ENCODE results near the gene TMUB1. TPM values are rescaled to one million over a fixed set of nuclear protein-coding genes. Genes with fewer than 3 reads are reported as not detected.
"Not testable (repeated sequence)": the region's sequence is repeated elsewhere in the genome, so short reads cannot be mapped to it uniquely, and the experiment has no call there.

The TMUB1 gene
- total and polyA plus RNA-seq, 10 donors, result 27.1 to 73.4 (median 39.4) TPM

DNA sequence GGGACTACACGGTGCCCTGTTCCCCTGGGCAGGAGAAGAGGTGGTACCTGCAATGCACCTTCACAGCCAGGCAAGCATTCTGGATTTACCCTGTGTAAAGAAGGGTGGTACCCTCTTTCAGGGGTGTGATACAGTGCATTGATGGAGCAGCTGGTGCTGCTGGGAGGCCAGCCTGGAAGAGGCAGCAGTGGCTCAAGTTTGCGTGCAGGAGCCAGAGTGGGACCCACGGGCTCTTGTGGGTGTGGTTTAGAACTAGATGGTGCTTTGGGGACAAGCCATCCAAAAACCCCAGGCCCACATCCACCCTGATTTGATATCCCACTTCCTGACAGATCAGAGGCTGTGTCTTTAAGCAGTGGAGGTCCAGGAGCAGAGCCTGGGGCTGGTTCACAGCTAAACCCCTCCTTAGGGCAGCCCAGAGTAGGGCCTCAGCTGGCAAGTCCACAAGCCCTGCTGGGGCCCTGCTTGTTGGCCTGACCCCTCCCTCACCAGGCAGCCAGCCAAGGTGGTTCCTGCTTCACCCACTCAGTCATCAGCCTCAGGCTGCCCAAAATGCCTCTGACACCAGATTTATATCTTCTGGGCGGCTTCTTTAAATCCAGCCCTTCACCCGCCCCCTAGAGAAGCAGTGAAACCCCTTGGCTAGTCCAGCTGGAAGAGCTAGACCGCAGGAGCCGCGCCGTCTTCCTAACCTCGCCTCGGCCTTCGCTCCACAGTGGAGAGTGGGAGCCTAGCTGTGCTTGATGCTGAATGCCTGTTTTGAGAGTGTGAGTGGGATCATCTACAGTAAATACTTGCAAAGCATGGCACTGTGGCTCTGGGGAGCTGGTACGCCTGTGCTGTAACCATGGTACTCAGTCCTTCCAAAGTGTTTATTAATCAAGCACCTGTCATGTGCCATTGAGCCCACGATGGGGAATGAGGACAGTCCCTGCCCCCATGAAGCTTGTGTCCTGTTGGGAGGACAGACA, 36.4 kb downstream of the TMUB1 start:
- peaks cover 0 to 14% (median 9%) of the 10 kb centered on the region in 6 donors for H3K4me1 ChIP-seq
- no peaks in the 10 kb centered on the region for H3K9me3 ChIP-seq
- H3K27ac ChIP-seq, result no peak overlapping the region
- H3K4me3 ChIP-seq, result no peak overlapping the region
- H3K27me3 ChIP-seq (replicated peaks in 1 of 7), result peaks cover 0 to 25% (median 13%) of the 10 kb centered on the region in 7 donors
- intact Hi-C loops (cut with DNase I; ENCODE audit: low total_unique reads), result no loop called here
- H3K36me3 ChIP-seq, result peaks cover 0 to 40% (median 16%) of the 10 kb centered on the region in 6 donors
- TF ChIP-seq, protein P1, sequence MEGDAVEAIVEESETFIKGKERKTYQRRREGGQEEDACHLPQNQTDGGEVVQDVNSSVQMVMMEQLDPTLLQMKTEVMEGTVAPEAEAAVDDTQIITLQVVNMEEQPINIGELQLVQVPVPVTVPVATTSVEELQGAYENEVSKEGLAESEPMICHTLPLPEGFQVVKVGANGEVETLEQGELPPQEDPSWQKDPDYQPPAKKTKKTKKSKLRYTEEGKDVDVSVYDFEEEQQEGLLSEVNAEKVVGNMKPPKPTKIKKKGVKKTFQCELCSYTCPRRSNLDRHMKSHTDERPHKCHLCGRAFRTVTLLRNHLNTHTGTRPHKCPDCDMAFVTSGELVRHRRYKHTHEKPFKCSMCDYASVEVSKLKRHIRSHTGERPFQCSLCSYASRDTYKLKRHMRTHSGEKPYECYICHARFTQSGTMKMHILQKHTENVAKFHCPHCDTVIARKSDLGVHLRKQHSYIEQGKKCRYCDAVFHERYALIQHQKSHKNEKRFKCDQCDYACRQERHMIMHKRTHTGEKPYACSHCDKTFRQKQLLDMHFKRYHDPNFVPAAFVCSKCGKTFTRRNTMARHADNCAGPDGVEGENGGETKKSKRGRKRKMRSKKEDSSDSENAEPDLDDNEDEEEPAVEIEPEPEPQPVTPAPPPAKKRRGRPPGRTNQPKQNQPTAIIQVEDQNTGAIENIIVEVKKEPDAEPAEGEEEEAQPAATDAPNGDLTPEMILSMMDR (IDR thresholded peaks at IDR 0.05 in 8 of 11, conservative IDR thresholded peaks at IDR 0.05 in 3 of 11), result no peak
- no peak for TF ChIP-seq POLR2A (IDR thresholded peaks at IDR 0.05)
- TF ChIP-seq POLR2AphosphoS5 (IDR thresholded peaks at IDR 0.05), result peak in 1 of 3 donors; percentile 9
- DNase-seq, result no peak
- 53 to 61% (median 55%) methylated on average over 12 to 14 of the region's 14 CpGs for WGBS, 5 donors

DNA sequence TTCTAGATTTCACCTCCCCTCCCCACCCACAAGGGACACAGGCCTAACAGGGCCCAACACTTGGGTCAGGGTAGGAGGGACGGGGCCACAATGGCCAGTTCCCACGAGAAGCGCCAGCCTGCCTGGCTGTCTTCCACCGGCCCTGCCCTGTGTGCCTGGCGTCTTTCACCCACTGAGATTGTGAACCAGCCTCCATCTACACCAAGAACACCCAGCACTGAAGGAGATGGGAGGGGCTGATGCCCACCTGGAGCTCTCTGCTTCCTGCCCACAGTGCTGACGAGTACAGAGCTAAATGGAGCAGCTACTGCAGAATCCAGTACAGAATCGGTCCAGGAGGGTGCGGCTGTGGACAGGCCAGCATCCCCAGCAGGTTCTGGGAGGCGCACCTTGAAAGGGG, 37.3 kb downstream of the TMUB1 start:
- Histone ChIP-seq H3K36me3 (peaks cover 0 to 50% (median 16%) of the 10 kb centered on the region in 6 donors), H3K9me3 (no peaks in the 10 kb centered on the region), H3K27ac (no peak overlapping the region), H3K4me1 (peaks cover 0 to 5% (median 3%) of the 10 kb centered on the region in 6 donors), H3K27me3 (replicated peaks in 1 of 7) (peaks cover 0 to 16% (median 9%) of the 10 kb centered on the region in 7 donors), H3K4me3 (no peak overlapping the region)
- DNase-seq, result no peak
- 84 to 93% (median 91%) methylated on average over 5 to 9 of the region's 9 CpGs for WGBS, 5 donors
- intact Hi-C loops (cut with DNase I; ENCODE audit: low total_unique reads), result no loop called here
- TF ChIP-seq, protein P1 (IDR thresholded peaks at IDR 0.05 in 8 of 11, conservative IDR thresholded peaks at IDR 0.05 in 3 of 11), result no peak
- TF ChIP-seq POLR2AphosphoS5 (IDR thresholded peaks at IDR 0.05) (no peak), POLR2A (IDR thresholded peaks at IDR 0.05) (no peak)

DNA sequence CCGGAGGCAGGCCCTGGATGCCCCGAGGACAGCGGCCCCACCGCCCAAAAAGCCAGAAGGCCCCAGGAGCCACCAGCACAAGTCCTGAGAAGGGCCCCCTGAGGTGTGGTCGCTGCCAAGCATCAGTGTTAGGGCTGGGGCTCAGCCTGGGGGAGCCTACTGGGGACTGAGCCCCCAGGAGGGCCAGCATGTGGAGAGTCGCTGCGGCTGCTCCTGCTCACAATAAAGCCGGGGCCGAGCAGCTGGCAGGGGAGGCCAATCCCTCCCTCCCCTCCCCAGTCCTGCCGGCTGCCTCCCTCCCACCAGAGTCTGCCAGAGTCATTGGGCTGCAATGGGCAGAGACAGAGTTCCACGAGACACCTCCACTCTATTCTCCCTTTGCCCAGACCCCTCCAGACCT, 38.0 kb downstream of the TMUB1 start:
- H3K4me3 ChIP-seq, result no peak overlapping the region
- no peak for DNase-seq
- H3K4me1 ChIP-seq, result no peaks in the 10 kb centered on the region
- intact Hi-C loops (cut with DNase I; ENCODE audit: low total_unique reads), result no loop called here
- 84 to 95% (median 93%) methylated on average over 4 to 11 of the region's 11 CpGs for WGBS, 5 donors
- TF ChIP-seq POLR2A (IDR thresholded peaks at IDR 0.05) (no peak), POLR2AphosphoS5 (IDR thresholded peaks at IDR 0.05) (no peak)
- TF ChIP-seq, protein P1 (IDR thresholded peaks at IDR 0.05 in 8 of 11, conservative IDR thresholded peaks at IDR 0.05 in 3 of 11), result no peak
- H3K27me3 ChIP-seq (replicated peaks in 1 of 7), result peaks cover 0 to 9% (median 2%) of the 10 kb centered on the region in 7 donors
- peaks cover 0 to 51% (median 16%) of the 10 kb centered on the region in 6 donors for H3K36me3 ChIP-seq
- no peak overlapping the region for H3K27ac ChIP-seq
- H3K9me3 ChIP-seq, result no peaks in the 10 kb centered on the region

DNA sequence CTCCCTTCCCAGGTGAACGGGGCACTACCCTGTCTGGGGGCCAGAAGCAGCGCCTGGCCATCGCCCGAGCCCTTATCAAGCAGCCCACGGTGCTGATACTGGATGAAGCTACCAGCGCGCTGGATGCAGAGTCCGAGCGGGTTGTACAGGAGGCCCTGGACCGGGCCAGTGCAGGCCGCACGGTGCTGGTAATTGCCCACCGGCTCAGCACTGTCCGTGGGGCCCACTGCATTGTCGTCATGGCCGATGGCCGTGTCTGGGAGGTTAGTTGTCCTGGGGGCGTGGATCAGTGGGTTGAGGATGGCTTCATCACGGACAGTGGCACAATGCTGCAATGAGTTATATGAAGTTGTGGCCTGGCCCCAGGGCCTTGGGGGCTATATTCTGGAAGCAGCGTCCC, 39.3 kb downstream of the TMUB1 start:
- TF ChIP-seq, protein P1 (IDR thresholded peaks at IDR 0.05 in 8 of 11, conservative IDR thresholded peaks at IDR 0.05 in 3 of 11), result no peak
- peak in 1 of 3 donors; percentile 24 for TF ChIP-seq POLR2AphosphoS5 (IDR thresholded peaks at IDR 0.05)
- no peak for DNase-seq
- H3K4me3 ChIP-seq, result no peak overlapping the region
- H3K27me3 ChIP-seq (replicated peaks in 1 of 7), result no peaks in the 10 kb centered on the region
- intact Hi-C loops (cut with DNase I; ENCODE audit: low total_unique reads), result no loop called here
- H3K36me3 ChIP-seq, result peaks cover 0 to 51% (median 16%) of the 10 kb centered on the region in 6 donors
- H3K9me3 ChIP-seq, result no peaks in the 10 kb centered on the region
- H3K4me1 ChIP-seq, result peaks cover 0 to 11% (median 7%) of the 10 kb centered on the region in 6 donors
- 91 to 98% (median 96%) methylated on average over 7 to 20 of the region's 20 CpGs for WGBS, 5 donors
- no peak overlapping the region for H3K27ac ChIP-seq

DNA sequence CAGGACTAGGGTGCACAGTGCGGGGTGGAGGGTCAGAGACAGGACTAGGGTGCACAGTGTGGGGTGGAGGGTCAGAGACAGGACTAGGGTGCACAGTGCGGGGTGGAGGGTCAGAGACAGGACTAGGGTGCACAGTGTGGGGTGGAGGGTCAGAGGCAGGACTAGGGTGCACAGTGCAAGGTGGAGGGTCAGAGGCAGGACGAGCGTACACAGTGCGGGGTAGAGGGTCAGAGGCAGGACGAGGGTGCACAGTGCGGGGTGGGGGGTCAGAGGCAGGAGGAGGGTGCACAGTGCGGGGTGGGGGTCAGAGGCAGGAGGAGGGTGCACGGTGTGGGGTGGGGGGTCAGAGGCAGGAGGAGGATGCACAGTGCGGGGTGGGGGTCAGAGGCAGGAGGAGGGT, 39.8 kb downstream of the TMUB1 start:
- H3K4me1 ChIP-seq, result peaks cover 0 to 16% (median 10%) of the 10 kb centered on the region in 6 donors
- H3K27me3 ChIP-seq (replicated peaks in 1 of 7); H3K4me3 ChIP-seq; H3K27ac ChIP-seq; intact Hi-C loops (cut with DNase I; ENCODE audit: low total_unique reads); DNase-seq; H3K9me3 ChIP-seq: not testable (repeated sequence)
- peaks cover 0 to 51% (median 16%) of the 10 kb centered on the region in 6 donors for H3K36me3 ChIP-seq
- WGBS, 5 donors, result 85 to 94% (median 90%) methylated on average over 10 of the region's 10 CpGs

All from spleen (tissue), 11 donors.